ENCODE results near the gene BRAF.

DNA sequence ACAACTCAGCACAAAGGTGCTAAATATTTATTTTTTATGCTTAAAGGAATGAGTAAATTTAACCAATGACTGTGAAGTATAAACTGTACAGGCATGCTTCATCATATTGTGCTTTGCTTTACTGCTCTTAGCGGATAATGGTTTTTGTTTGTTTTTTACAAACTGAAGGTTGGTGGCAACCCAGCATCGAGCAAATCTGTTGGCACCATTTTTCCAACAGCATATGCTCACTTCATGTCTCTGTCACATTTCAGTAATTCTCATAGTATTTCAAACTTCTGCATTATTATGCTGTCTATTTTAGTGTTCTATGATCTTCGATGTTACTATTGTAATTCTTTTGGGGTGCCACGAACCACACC lies 22.8 kb downstream of the BRAF start:
- TF ChIP-seq CTCF (IDR thresholded peaks at IDR 0.05) (no peak), POLR2A (IDR thresholded peaks at IDR 0.05) (no peak)

Measured in prostate gland (tissue), 2 donors.